HG03469 (cell line): Measurements from ENCODE around the gene SRR.
"Not testable (repeated sequence)": the region's sequence is repeated elsewhere in the genome, so short reads cannot be mapped to it uniquely, and the experiment has no call there.

Experiments
- ATAC-seq: cut with Tn5 transposase; IDR thresholded peaks from one replicate; pipeline ENCODE4 v1.9.1; 2021; ENCODE audit warnings: mild to moderate bottlenecking, moderate library complexity, moderate number of reproducible peaks; ENCODE audit not compliant: unreplicated experiment

SRR gene, protein sequence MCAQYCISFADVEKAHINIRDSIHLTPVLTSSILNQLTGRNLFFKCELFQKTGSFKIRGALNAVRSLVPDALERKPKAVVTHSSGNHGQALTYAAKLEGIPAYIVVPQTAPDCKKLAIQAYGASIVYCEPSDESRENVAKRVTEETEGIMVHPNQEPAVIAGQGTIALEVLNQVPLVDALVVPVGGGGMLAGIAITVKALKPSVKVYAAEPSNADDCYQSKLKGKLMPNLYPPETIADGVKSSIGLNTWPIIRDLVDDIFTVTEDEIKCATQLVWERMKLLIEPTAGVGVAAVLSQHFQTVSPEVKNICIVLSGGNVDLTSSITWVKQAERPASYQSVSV

DNA sequence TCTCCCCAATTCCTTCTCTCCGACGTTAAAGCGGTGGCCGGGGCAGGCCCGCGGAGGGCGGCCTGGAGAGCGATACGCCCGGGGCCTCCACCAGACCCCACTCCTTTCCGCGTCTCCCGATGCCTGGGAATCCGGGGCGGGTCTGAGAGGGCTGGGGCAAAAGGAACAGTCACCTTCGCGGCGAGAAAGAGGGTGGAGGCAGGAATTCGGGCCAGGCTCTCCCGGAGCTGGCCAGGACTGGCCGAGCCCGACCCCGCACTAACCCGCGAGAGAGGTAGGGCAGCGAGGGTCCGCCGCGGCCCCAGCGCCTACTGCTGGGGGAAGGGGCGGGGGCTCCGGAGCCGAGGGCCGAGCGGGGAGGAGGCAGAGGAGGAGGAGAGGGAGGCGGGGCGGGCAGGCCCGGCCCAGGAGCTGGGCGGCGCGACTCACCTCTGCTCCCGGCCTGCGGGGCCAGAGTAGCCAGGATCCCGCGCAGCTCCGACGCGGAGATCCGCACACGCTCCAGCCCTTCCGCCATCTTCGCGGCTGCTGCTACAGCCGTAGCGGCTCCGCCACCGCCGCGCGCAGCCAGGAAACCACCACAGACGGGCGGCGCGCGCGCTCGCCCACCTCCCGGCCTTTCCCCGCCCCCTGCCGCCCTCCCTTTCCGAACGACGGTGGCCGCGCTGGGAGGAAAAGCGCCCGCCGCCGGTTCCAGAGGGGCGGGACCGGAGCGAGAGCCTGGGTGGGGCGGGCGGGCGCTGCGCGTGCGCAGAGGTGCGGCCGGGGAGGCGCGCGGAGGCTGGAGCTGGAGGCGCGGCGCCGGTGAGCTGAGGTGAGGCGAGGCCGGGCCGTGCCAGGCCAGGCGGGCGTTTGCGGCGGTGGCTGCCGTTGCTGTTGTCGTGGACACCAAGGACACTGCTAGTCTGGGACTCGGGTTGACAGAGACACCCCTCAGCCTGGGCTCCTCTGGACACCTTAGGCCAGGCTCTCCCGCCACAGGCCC lies at the start of gene SRR, which contains the start of gene SMG6:
Gene SRR, plus strand, starts transcription at position 747 of the 985 bp plus-strand sequence. CDS start 11,611 bp downstream, outside the sequence.
Gene SMG6, minus strand, starts transcription at position 582 of the 985 bp plus-strand sequence. Its CDS starts 65 bp downstream, at position 517.
- peak; percentile 50 for ATAC-seq

- not testable (repeated sequence) for ATAC-seq
Measured at GRCh38 chr17:2258830-2259229, 44.9 kb upstream of the SRR start.

GRCh38 chr17:2259769-2260536 lies 43.8 kb upstream of the SRR start:
- no peak for ATAC-seq

GRCh38 chr17:2262135-2262587 lies 41.6 kb upstream of the SRR start:
- no peak for ATAC-seq

GRCh38 chr17:2263183-2264066 lies 40.3 kb upstream of the SRR start:
- ATAC-seq: no peak

DNA sequence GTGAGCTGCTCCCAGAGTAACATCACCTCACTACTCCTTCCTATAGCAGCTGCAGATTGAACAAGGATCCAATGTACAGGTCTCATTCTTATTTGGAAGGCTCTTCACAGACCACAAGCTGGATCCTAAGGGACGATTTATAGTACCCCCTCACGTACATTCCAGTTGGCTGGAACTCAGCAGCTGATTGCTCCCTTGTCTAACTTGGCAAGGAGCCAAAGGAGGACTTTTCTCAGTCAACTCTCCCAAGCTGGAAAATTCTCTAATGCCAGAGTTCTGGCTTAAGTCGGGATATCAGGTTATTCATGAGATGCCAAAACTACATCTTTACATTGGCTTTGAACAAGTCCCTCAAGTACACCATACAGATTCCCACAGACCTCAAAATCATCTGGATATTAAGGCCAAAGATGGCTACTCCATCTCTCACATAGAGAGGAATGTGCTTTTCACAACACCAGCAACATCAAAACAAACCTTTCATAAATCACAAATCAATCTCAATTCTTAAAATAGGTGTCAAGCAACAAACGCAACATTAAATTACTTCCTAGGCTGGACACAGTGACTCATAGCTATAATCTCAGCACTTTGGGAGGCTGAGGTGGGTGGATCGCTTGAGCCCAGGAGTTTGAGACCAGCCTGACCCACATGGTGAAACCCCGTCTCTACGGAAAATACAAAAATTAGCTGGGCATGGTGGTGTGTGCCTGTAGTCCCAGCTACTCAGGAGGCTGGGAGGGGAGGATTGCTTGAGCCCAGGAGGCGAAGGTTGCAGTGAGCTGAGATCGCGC lies 39.5 kb upstream of the SRR start:
- no peak for ATAC-seq

DNA sequence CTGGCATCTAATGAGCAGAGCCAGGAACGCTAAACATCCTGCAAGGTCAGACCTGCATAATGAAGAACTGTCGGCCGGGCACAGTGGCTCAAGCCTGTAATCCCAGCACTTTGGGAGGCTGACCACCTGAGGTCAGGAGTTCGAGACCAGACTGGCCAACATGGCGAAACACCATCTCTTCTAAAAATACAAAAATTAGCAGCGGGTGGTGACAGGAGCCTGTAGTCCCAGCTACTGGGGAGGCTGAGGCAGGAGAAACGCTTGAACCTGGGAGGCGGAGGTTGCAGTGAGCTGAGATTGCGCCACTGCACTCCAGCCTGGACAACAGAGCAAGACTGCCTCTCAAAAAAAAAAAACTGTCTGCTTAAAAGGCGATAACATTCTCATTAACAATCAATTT lies 38.6 kb upstream of the SRR start:
- not testable (repeated sequence) for ATAC-seq

- ATAC-seq: no peak
Measured at GRCh38 chr17:2266045-2266864, 37.5 kb upstream of the SRR start.

- ATAC-seq: no peak
Measured at GRCh38 chr17:2266865-2267228, 36.9 kb upstream of the SRR start.

DNA sequence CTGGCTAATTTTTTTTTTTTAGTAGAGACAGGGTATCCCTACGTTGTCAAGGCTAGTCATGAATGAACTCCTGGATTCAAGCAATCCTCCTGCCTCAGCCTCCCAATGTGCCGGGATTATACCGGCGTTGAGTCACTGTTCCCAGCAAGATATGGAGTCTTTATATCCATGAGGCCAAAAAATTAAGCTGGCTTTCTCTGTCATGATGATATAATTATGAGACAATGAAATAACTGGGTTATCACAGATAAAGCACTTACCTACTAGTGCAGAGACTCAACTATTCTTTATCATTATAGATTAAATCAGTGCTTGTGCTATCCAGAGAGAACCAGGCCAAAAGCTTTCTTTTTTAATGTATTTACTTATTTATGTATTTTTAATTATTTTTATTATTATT lies 36.4 kb upstream of the SRR start:
- ATAC-seq: no peak

- ATAC-seq: no peak
Measured at GRCh38 chr17:2271985-2272702, 31.6 kb upstream of the SRR start.

DNA sequence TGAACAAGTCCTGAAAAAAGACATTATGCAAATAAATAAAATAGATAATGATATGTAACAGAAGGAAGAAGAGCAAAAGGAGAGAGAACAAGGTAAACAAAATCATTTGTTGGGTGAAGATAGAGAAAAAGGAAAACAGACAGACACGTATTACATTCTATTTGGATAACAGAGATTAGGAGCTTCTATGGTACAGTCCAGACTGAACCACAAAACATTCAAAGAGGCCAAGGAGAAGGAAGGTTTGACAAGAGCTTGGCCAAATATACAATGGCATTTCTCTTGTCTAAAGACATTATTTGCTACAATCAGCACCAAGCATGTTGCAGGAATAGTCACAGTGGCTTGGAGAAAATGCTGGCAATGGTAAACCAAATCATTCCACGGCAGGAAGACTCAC lies 29.3 kb upstream of the SRR start:
- ATAC-seq: no peak

DNA sequence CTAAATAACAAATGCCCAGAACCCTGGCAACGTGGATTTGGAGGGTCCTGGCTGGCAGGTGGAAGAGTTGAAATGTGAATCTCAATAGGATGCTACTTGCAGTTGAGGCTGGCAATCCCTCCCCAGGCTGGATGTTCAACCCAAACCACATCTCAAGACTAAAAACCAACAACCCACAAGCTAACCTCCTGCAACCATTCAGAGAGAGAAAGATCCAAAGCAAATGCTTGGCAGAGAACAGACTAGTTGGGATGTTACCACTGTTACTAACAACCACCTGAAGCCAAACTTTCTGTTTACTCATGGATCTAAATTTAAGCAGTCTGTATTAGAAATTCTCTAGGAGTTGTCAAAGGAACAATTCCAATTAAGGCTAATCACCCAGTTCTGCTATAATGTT lies 28.0 kb upstream of the SRR start:
- no peak for ATAC-seq

- ATAC-seq: no peak
Measured at GRCh38 chr17:2277429-2278170, 26.1 kb upstream of the SRR start.

DNA sequence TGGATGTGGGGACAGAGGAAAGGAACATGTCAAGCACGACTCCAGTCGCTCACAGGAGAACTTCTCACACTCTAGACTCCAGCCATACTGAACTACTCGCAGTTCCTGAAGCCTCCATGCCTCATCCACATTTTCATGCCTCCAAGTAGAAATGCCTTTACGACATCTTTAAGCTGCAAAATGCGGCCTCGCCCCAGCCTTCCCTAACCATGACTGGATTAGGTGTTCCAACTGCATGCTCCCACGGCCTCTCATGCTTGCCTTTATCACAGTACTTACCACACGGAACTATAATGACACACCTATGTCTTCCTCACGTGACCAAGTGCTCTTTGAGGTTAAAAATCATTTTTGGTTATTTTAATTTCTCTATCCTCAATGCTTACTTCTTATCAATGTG lies 24.0 kb upstream of the SRR start:
- ATAC-seq: no peak

DNA sequence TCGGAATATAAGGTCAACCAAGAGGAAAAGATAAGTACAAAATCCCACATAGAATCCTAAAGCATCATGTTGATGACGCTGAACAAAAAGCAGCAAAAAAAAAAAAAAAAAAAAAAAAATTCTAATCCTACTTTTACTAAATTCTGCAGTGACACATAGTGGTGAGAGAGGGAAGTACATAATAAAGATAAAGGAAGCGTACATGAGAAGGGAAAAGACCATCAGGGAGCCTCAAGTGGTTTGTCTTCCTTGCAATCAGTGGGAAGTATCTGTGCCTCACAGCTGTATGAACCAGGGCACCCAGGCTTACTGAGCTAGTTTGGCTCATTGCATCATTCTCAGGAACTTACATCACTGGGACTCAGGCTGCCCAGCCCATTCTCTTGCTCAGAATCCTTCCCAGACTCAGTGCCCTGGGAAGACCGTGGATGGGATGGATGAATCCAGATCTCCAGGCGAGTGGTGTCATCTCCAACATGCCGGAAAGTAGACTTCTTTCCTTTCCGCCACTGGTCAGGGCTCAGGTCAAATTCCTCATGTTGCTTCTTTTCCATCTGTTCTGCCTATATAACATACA lies 21.4 kb upstream of the SRR start:
- no peak for ATAC-seq

DNA sequence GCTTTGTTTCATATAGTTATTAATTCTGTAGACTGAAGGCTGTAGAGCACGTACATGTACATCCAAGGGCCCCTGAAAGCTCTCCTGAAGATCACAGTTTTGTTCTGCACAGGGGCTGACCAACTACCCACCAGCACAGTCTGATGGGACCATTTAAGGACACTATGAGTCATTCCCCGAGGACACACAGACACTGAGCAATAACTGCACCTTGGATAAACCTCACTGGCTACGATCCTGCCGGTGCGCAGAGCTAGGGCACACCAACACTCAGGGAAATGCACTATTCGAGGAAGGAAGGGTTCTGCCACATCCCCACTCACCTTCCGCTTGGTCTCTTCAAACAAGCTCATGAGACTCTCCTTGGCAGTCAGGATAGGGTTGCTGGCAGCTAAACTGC lies 20.4 kb upstream of the SRR start:
- ATAC-seq: no peak
